Panc1 (cell line): ENCODE results near the gene APOC3. TPM values are rescaled to one million over a fixed set of nuclear protein-coding genes. Genes with fewer than 3 reads are reported as not detected.
A peak's percentile ranks its signal among the peaks of the same experiment; 100 is the strongest.

Experiments used
- ATAC-seq: fragments of 200-7000 bp; cut with Tn5 transposase; 2 replicates; pipeline ENCODE4 v1.9.1; 2020; ENCODE audit warnings: mild to moderate bottlenecking, moderate library complexity
- BruUV-seq: library from RNA; stranded (reverse); fragments of 400-500 nt; replicated peaks from 2 replicates; lab custom pipeline; 2021; lab: Mats Ljungman, UMichigan
- CTCF ChIA-PET: fragments of 300-600 bp; sonication (Branson Sonifier 250); formaldehyde crosslinking; loops from one replicate; lab custom pipeline; 2022; ENCODE audit warnings: antibody characterized with exemption; lab: Charles Lee
- POLR2A ChIA-PET: fragments of 300-600 bp; sonication (Branson Sonifier 250); formaldehyde crosslinking; loops from one replicate; lab custom pipeline; 2022; ENCODE audit warnings: antibody characterized with exemption; lab: Charles Lee
- DNase-seq: peaks from one replicate; pipeline ENCODE4 v3.0.0-alpha.2; 2010; ENCODE audit warnings: low read depth, low spot score
- H3K27ac ChIP-seq: 2 replicates; pipeline ENCODE4 v1.5.1; 2011; ENCODE audit warnings: mild to moderate bottlenecking, low read length, inconsistent platforms
- H3K27me3 ChIP-seq: fragments of 200-500 bp; sonication (Bioruptor generic); 2 replicates; pipeline ENCODE4 v1.6.0; 2014; ENCODE audit warnings: low read length, inconsistent platforms; ENCODE audit not compliant: control insufficient read depth, insufficient read depth
- H3K36me3 ChIP-seq: fragments of 200-500 bp; sonication (Bioruptor generic); 2 replicates; pipeline ENCODE4 v1.5.1; 2014; ENCODE audit warnings: inconsistent platforms, mild to moderate bottlenecking, low read length, moderate library complexity; ENCODE audit not compliant: control insufficient read depth, insufficient read depth
- H3K4me1 ChIP-seq: 2 replicates; pipeline ENCODE4 v1.5.1; 2011; ENCODE audit warnings: inconsistent platforms, mild to moderate bottlenecking, low read length, moderate library complexity; ENCODE audit not compliant: control insufficient read depth, insufficient read depth
- H3K4me3 ChIP-seq, 2 experiments: 2 replicates each; pipeline ENCODE4 v1.5.1; 2011 to 2012; ENCODE audit warnings: low read depth in 2 of 2, low read length in 2 of 2, mild to moderate bottlenecking in 2 of 2, inconsistent platforms in 1 of 2, moderate library complexity in 1 of 2
- H3K9me3 ChIP-seq: fragments of 200-500 bp; sonication (Bioruptor generic); 2 replicates; pipeline ENCODE4 v1.5.1; 2014; ENCODE audit warnings: low read depth, mild to moderate bottlenecking, inconsistent platforms, low read length, moderate library complexity; ENCODE audit not compliant: control insufficient read depth, insufficient read depth
- CTCF ChIP-seq: fragments of 450-650 bp; IDR thresholded peaks from 2 replicates; pipeline ENCODE4 v1.5.1; 2017; ENCODE audit warnings: mild to moderate bottlenecking
- POLR2AphosphoS5 ChIP-seq: IDR thresholded peaks from 2 replicates; pipeline ENCODE4 v1.6.1; 2012; ENCODE audit warnings: mild to moderate bottlenecking, low read depth, low read length, moderate library complexity
- REST ChIP-seq, 2 experiments: IDR thresholded peaks; 2 replicates each; pipeline ENCODE4 v1.6.1; 2011 to 2012; ENCODE audit warnings: low read depth in 2 of 2, control low read depth in 1 of 2, low read length in 1 of 2, mild to moderate bottlenecking in 1 of 2, moderate library complexity in 1 of 2; ENCODE audit not compliant: insufficient read depth in 1 of 2
- SIN3A ChIP-seq: IDR thresholded peaks from 2 replicates; pipeline ENCODE4 v1.6.1; 2012; ENCODE audit warnings: low read depth, mild to moderate bottlenecking, low read length, moderate library complexity, borderline replicate concordance; ENCODE audit not compliant: insufficient read depth
- TCF7L2 ChIP-seq: IDR thresholded peaks from 2 replicates; pipeline ENCODE4 v1.6.1; 2011; ENCODE audit warnings: mild to moderate bottlenecking, low read depth, low read length, inconsistent platforms
- in situ Hi-C: cut with HindIII; loops from 2 replicates; pipeline ENCODE4 v1.10.0; 2016; ENCODE audit warnings: low sequenced_read_pairs, low pct_unique_long_range_greater_than_20kb
- intact Hi-C: fragments of 100-400 bp; cut with micrococcal nuclease; formaldehyde crosslinking; loops from one replicate; pipeline ENCODE4 v1.10.0; 2022; ENCODE audit not compliant: unreplicated experiment
- total RNA-seq: library from RNA; stranded (reverse); gene quantifications from one replicate; pipeline ENCODE4 v1.2.1, GENCODE V29; 2021; ENCODE audit not compliant: unreplicated experiment

Gene APOC3
- total RNA-seq, 1 experiment from 2014 or later, result 1.2 TPM

- Histone ChIP-seq H3K4me1 (peaks cover 8% of the 10 kb centered on the region; the same call in 1 of the 2 replicates), H3K27ac (no peak overlapping the region; the same call in 1 of the 2 replicates), H3K4me3 (no peak overlapping the region), H3K36me3 (peaks cover 3% of the 10 kb centered on the region; the same call in 1 of the 2 replicates), H3K27me3 (no peaks in the 10 kb centered on the region), H3K9me3 (no peaks in the 10 kb centered on the region)
- ATAC-seq (peak; percentile 78), DNase-seq (peak; percentile 41)
- BruUV-seq, result no TSS peak
- intact Hi-C loops (no loop called here), in situ Hi-C loops (no loop called here)
- ChIA-PET POLR2A (no interaction called here), CTCF (no interaction called here)
- TF ChIP-seq POLR2AphosphoS5, result no peak
- TF ChIP-seq TCF7L2, result no peak
- no peak for TF ChIP-seq SIN3A
- no peak for TF ChIP-seq REST (IDR thresholded peaks at IDR 0.05; ENCODE audit: insufficient read depth in 1 of 2, low read depth in 2 of 2, low read length in 1 of 2)
- no peak for TF ChIP-seq CTCF
These were observed 23.9 kb downstream of the APOC3 start for GRCh38 chr11:116853461-116854073.

GRCh38 chr11:116855413-116855812 is 25.7 kb downstream of the APOC3 start:
- no peak for TF ChIP-seq CTCF
- TF ChIP-seq SIN3A, result no peak
- TF ChIP-seq POLR2AphosphoS5, result no peak
- TF ChIP-seq TCF7L2, result no peak
- no peak for TF ChIP-seq REST (IDR thresholded peaks at IDR 0.05; ENCODE audit: insufficient read depth in 1 of 2, low read depth in 2 of 2, low read length in 1 of 2)
- DNase-seq (no peak), ATAC-seq (no peak)
- Histone ChIP-seq H3K27ac (no peak overlapping the region), H3K27me3 (no peaks in the 10 kb centered on the region), H3K4me3 (no peak overlapping the region), H3K4me1 (peaks cover 8% of the 10 kb centered on the region; the same call in 1 of the 2 replicates), H3K9me3 (no peaks in the 10 kb centered on the region), H3K36me3 (peaks cover 3% of the 10 kb centered on the region; the same call in 1 of the 2 replicates)
- in situ Hi-C loops (no loop called here), intact Hi-C loops (no loop called here)
- ChIA-PET POLR2A (no interaction called here), CTCF (interaction anchor here (0.7 to 1.3 kb wide), 3 partner anchors 20 to 1637 kb away, joined by 4 to 6 read pairs (median 4); partner anchors contain the start of gene APOA5)
- no TSS peak for BruUV-seq
